Measurements from ENCODE around the gene ACTN3. TPM values are rescaled to one million over a fixed set of nuclear protein-coding genes. Genes with fewer than 3 reads are reported as not detected.

ACTN3 gene
- total RNA-seq, 1 donor from 2014 or later = not detected

DNA sequence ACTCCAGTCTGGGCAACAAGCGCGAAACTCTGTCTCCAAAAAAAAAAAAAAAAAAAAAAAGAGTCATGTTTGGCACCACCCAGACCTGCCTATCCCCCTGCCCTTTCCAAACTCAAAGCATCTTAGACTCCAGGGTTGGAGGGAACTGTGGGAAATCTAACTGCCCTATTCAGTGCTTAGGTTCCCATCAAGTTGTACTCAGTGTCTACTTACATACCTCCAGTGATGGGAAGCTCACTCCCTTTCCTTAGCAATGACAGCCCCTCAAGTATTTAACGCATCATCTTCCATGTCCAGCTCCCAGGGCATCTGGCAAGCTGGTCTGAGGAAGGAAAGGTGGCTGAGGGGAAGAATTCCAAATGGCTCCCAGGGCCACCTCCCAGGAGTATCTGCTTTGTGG is 3.0 kb downstream of the ACTN3 start:
- intact Hi-C loops (cut with DNase I) = no loop called here
- no peaks in the 10 kb centered on the region for H3K9me3 ChIP-seq
- no peak overlapping the region for H3K4me3 ChIP-seq
- H3K4me1 ChIP-seq = peaks cover 3 to 15% of the 10 kb centered on the region in 2 donors
- no peaks in the 10 kb centered on the region for H3K36me3 ChIP-seq
- TF ChIP-seq, protein P1, sequence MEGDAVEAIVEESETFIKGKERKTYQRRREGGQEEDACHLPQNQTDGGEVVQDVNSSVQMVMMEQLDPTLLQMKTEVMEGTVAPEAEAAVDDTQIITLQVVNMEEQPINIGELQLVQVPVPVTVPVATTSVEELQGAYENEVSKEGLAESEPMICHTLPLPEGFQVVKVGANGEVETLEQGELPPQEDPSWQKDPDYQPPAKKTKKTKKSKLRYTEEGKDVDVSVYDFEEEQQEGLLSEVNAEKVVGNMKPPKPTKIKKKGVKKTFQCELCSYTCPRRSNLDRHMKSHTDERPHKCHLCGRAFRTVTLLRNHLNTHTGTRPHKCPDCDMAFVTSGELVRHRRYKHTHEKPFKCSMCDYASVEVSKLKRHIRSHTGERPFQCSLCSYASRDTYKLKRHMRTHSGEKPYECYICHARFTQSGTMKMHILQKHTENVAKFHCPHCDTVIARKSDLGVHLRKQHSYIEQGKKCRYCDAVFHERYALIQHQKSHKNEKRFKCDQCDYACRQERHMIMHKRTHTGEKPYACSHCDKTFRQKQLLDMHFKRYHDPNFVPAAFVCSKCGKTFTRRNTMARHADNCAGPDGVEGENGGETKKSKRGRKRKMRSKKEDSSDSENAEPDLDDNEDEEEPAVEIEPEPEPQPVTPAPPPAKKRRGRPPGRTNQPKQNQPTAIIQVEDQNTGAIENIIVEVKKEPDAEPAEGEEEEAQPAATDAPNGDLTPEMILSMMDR (IDR thresholded peaks at IDR 0.05) = no peak
- H3K27ac ChIP-seq = no peak overlapping the region
- no peak for DNase-seq (ENCODE audit: low spot score in 2 of 2)
- H3K27me3 ChIP-seq = no peaks in the 10 kb centered on the region

DNA sequence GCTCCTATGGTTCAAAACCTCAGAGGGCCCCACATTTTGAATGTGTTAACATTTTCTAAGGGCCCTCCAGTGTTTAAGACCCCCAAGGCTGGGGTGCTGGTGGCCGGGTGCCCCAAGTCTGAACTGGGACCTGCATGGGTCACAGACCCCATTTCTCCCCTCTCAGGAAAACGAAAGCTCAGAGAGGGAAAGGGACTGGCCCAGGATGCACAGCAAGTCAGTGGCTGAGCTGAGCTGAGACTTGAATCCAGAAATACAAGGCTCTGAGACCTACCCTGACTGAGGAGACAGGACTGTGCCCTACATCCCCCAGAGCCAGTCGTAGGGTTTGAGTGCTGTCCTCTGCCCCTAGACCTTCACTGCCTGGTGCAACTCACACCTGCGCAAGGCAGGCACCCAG is 4.2 kb downstream of the ACTN3 start:
- Histone ChIP-seq H3K27me3 (no peaks in the 10 kb centered on the region), H3K9me3 (no peaks in the 10 kb centered on the region), H3K27ac (no peak overlapping the region), H3K4me1 (peaks cover 0 to 6% of the 10 kb centered on the region in 2 donors), H3K36me3 (no peaks in the 10 kb centered on the region), H3K4me3 (no peak overlapping the region)
- DNase-seq (ENCODE audit: low spot score in 2 of 2) = no peak
- intact Hi-C loops (cut with DNase I) = no loop called here
- TF ChIP-seq, protein P1 (IDR thresholded peaks at IDR 0.05) = no peak

DNA sequence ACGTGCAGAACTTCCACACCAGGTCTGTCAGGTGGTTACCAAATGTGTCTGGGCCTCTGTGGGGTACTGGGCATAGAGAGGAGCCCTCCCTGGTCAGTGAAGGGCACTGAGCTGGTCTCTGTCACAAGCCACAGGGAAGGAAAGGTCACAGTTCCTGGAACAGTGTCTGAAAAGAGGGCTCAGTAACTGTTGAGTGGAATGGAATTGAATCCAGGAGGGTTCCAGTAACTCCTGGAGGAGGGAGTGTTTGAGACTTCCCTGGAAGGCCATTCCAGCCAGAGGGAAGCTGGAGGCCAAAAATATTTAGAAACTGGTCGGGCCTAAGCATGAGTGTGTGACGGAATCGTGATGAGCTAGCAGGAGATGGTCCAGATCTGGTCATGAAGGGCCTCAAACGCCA is 7.9 kb downstream of the ACTN3 start:
- Histone ChIP-seq H3K36me3 (no peaks in the 10 kb centered on the region), H3K4me1 (peaks cover 0 to 5% of the 10 kb centered on the region in 2 donors), H3K27ac (no peak overlapping the region), H3K27me3 (no peaks in the 10 kb centered on the region), H3K9me3 (no peaks in the 10 kb centered on the region), H3K4me3 (no peak overlapping the region)
- TF ChIP-seq, protein P1 (IDR thresholded peaks at IDR 0.05) = no peak
- intact Hi-C loops (cut with DNase I) = no loop called here
- DNase-seq (ENCODE audit: low spot score in 2 of 2) = no peak

- no peak for DNase-seq (ENCODE audit: low spot score in 2 of 2)
- Histone ChIP-seq H3K4me3 (no peak overlapping the region), H3K27me3 (no peaks in the 10 kb centered on the region), H3K4me1 (peaks cover 0 to 5% of the 10 kb centered on the region in 2 donors), H3K36me3 (no peaks in the 10 kb centered on the region), H3K27ac (no peak overlapping the region), H3K9me3 (no peaks in the 10 kb centered on the region)
- intact Hi-C loops (cut with DNase I) = no loop called here
- TF ChIP-seq, protein P1 (IDR thresholded peaks at IDR 0.05) = no peak
Observed at GRCh38 chr11:66555416-66555815, 8.7 kb downstream of the ACTN3 start.

DNA sequence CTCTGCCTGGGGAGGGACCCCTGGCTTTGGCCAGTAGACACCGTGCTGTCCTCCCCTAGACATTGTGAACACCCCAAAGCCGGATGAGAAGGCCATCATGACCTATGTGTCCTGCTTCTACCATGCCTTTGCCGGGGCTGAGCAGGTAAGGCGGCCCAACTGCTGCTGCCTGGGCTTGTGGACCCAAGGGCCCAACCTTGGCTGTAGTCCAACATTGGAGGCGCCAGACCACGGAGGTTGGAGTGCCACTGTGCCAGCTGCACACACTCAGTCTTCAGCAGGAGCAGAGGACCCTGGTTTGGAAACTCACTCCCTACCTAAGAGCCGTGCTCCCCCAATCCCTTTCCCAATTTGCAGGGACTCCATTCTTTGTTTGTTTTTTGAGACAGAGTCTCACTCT is 9.4 kb downstream of the ACTN3 start:
- TF ChIP-seq, protein P1 (IDR thresholded peaks at IDR 0.05) = no peak
- Histone ChIP-seq H3K4me1 (peaks cover 0 to 5% of the 10 kb centered on the region in 2 donors), H3K36me3 (no peaks in the 10 kb centered on the region), H3K4me3 (no peak overlapping the region), H3K9me3 (no peaks in the 10 kb centered on the region), H3K27me3 (no peaks in the 10 kb centered on the region), H3K27ac (no peak overlapping the region)
- no peak for DNase-seq (ENCODE audit: low spot score in 2 of 2)
- intact Hi-C loops (cut with DNase I) = no loop called here

DNA sequence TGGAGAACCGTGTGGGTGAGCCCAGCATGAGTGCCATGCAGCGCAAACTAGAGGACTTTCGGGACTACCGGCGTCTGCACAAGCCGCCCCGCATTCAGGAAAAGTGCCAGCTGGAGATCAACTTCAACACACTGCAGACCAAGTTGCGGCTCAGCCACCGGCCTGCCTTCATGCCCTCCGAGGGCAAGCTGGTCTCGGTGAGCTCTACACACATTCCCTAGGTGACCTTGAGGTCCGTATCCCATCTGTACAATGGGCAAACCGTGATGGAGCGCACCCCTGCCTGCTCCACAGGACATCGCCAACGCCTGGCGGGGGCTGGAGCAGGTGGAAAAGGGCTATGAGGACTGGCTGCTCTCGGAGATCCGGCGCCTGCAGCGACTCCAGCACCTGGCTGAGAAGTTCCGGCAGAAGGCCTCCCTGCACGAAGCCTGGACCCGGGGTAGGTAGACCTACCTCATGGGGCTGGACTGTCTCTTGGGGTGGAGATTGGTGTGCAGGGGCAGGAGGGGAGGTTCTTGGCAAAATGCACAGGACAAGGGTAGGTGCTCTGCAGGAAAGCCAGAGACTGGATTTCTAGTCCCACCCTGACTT is 11.1 kb downstream of the ACTN3 start:
- Histone ChIP-seq H3K9me3 (no peaks in the 10 kb centered on the region), H3K36me3 (no peaks in the 10 kb centered on the region), H3K4me1 (peaks cover 0 to 5% of the 10 kb centered on the region in 2 donors), H3K4me3 (no peak overlapping the region), H3K27me3 (no peaks in the 10 kb centered on the region), H3K27ac (no peak overlapping the region)
- DNase-seq (ENCODE audit: low spot score in 2 of 2) = no peak
- intact Hi-C loops (cut with DNase I) = no loop called here
- TF ChIP-seq, protein P1 (IDR thresholded peaks at IDR 0.05) = no peak

Measured in ascending aorta (tissue), 2 donors.